Frontal cortex (tissue), 4 donors: ENCODE measurements around the gene LETM1. TPM values are rescaled to one million over a fixed set of nuclear protein-coding genes. Genes with fewer than 3 reads are reported as not detected.

Experiments used
- DNase-seq, 2 donors: peaks; one replicate each; pipeline ENCODE4 v3.0.0; 2012; ENCODE audit warnings: low spot score in 2 of 2
- FAIRE-seq: peaks from 2 replicates; lab custom pipeline; 2012; peaks lifted over from hg19 to GRCh38; lab: Jason Lieb, UNC
- total RNA-seq: library from RNA; depleted of rRNA; stranded (reverse); fragments of >200 nt; gene quantifications from one replicate; pipeline ENCODE4 v1.2.3, GENCODE V29; 2014
- donor health status: control.
- donor health status: control.
- donor health status: control.

LETM1 gene
- total RNA-seq, 1 donor from 2014 or later, result 115 TPM

- FAIRE-seq, result no peak
These were observed 22.5 kb downstream of the LETM1 start for GRCh38 chr4:1833307-1834046.

GRCh38 chr4:1832690-1833089 is 23.3 kb downstream of the LETM1 start:
- DNase-seq, result no peak
- no peak for FAIRE-seq

More at GRCh38 chr4:1833307-1834046, 22.5 kb downstream of the LETM1 start:
- DNase-seq, result no peak

- FAIRE-seq (no peak), DNase-seq (no peak)
These were observed 24.6 kb downstream of the LETM1 start for GRCh38 chr4:1831331-1831730.

GRCh38 chr4:1830642-1831228 is 25.2 kb downstream of the LETM1 start:
- no peak for FAIRE-seq

GRCh38 chr4:1830234-1830633 is 25.7 kb downstream of the LETM1 start:
- FAIRE-seq, result no peak
- DNase-seq, result no peak

More at GRCh38 chr4:1830642-1831228, 25.2 kb downstream of the LETM1 start:
- no peak for DNase-seq

- no peak for FAIRE-seq
- DNase-seq, result no peak
These were observed 29.2 kb downstream of the LETM1 start for GRCh38 chr4:1826531-1827350.

GRCh38 chr4:1825326-1825725 is 30.6 kb downstream of the LETM1 start:
- FAIRE-seq, result no peak
- DNase-seq, result no peak

- FAIRE-seq (no peak), DNase-seq (no peak)
These were observed 31.2 kb downstream of the LETM1 start for GRCh38 chr4:1824746-1825145.

- DNase-seq, result no peak
- FAIRE-seq, result no peak
These were observed 32.4 kb downstream of the LETM1 start for GRCh38 chr4:1823545-1823932.

GRCh38 chr4:1822568-1823544 is 33.1 kb downstream of the LETM1 start:
- no peak for FAIRE-seq
- no peak for DNase-seq

- FAIRE-seq, result no peak
These were observed 34.0 kb downstream of the LETM1 start for GRCh38 chr4:1821679-1822567.

GRCh38 chr4:1819816-1820215 is 36.1 kb downstream of the LETM1 start:
- FAIRE-seq, result no peak
- DNase-seq, result no peak

More at GRCh38 chr4:1821679-1822567, 34.0 kb downstream of the LETM1 start:
- no peak for DNase-seq

- FAIRE-seq (no peak), DNase-seq (no peak)
These were observed 36.7 kb downstream of the LETM1 start for GRCh38 chr4:1819284-1819683.

GRCh38 chr4:1815997-1816860 is 39.7 kb downstream of the LETM1 start:
- no peak for FAIRE-seq
- no peak for DNase-seq

GRCh38 chr4:1815096-1815996 is 40.6 kb downstream of the LETM1 start:
- DNase-seq (no peak), FAIRE-seq (no peak)

GRCh38 chr4:1814453-1814852 is 41.5 kb downstream of the LETM1 start:
- DNase-seq (no peak), FAIRE-seq (no peak)

- no peak for DNase-seq
- FAIRE-seq, result no peak
These were observed 42.0 kb downstream of the LETM1 start for GRCh38 chr4:1813915-1814314.
